Fibroblast of lung (primary cell): ENCODE measurements around the gene FOXO4.

Experiments
- EZH2 ChIP-seq: IDR thresholded peaks from 2 replicates; pipeline ENCODE4 v1.5.1; 2012; ENCODE audit warnings: low read length, control low read depth, mild to moderate bottlenecking; ENCODE audit errors: missing control alignments
- TF ChIP-seq, protein P1 (sequence below), 2 donors: IDR thresholded peaks in 1 of 2; conservative IDR thresholded peaks in 1 of 2; 1 replicate in 1 of 2; 2 replicates in 1 of 2; pipeline ENCODE4 v1.5.1; 2011 to 2012; ENCODE audit warnings: low read length in 2 of 2, control low read depth in 1 of 2, inconsistent platforms in 1 of 2, low read depth in 1 of 2, mild to moderate bottlenecking in 1 of 2

DNA sequence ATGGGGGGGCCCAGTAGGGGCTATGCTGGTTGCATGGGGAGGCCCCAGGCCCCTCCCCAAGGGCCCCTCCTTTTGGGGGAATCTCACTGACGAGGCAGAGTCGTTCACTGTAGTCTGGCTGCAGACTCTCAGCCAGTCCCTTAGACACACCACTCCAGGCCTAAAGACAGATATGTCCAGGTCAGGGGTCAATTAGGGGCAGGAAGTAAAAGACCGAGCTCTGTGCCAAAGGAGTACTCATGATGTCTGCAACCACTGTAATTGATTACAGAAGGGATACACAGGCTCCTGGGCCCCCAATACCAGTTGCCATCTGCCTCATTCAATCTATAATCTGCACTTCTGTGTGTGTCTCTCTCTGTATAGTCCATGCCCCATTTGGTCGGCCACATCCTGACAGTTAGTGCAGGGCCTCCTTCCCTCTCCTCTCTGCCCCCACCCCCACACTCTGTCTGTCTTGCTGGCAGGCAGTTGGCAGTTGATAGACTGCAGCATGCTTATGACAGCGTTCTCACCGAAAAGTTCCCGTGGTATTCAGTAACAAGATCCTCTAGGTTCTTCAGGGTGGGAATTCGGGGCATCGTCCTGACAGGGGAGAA, 12.2 kb downstream of the FOXO4 start:
- TF ChIP-seq, protein P1, sequence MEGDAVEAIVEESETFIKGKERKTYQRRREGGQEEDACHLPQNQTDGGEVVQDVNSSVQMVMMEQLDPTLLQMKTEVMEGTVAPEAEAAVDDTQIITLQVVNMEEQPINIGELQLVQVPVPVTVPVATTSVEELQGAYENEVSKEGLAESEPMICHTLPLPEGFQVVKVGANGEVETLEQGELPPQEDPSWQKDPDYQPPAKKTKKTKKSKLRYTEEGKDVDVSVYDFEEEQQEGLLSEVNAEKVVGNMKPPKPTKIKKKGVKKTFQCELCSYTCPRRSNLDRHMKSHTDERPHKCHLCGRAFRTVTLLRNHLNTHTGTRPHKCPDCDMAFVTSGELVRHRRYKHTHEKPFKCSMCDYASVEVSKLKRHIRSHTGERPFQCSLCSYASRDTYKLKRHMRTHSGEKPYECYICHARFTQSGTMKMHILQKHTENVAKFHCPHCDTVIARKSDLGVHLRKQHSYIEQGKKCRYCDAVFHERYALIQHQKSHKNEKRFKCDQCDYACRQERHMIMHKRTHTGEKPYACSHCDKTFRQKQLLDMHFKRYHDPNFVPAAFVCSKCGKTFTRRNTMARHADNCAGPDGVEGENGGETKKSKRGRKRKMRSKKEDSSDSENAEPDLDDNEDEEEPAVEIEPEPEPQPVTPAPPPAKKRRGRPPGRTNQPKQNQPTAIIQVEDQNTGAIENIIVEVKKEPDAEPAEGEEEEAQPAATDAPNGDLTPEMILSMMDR (conservative IDR thresholded peaks at IDR 0.05 in 1 of 2, IDR thresholded peaks at IDR 0.05 in 1 of 2; ENCODE audit: low read depth in 1 of 2, low read length in 2 of 2), result no peak
- no peak for TF ChIP-seq EZH2
